Common myeloid progenitor, CD34-positive (primary cell): ENCODE data around the gene CLMP.
A peak's percentile ranks its signal among the peaks of the same experiment; 100 is the strongest.

Experiments used
- CTCF ChIA-PET: fragments of 350-600 bp; sonication (Branson Sonifier 250); formaldehyde crosslinking; loops from one replicate; lab custom pipeline; 2021; ENCODE audit warnings: antibody characterized with exemption; lab: Charles Lee
- POLR2A ChIA-PET: fragments of 350-600 bp; sonication (Branson Sonifier 250); formaldehyde crosslinking; loops from one replicate; lab custom pipeline; 2021; ENCODE audit warnings: antibody characterized with exemption; lab: Charles Lee
- DNase-seq, 3 donors: peaks; one replicate each; pipeline versions ENCODE4 v3.0.0 to v3.0.0-alpha.2; 2013
- H3K27ac ChIP-seq, 2 experiments: 1 replicate in 1 of 2; 2 replicates in 1 of 2; pipeline ENCODE4 v1.7.0; 2013; ENCODE audit warnings: inconsistent platforms in 2 of 2, low read length in 2 of 2, mild to moderate bottlenecking in 2 of 2, low read depth in 1 of 2, moderate library complexity in 1 of 2; ENCODE audit not compliant: severe bottlenecking in 2 of 2, insufficient read depth in 1 of 2, poor library complexity in 1 of 2
- H3K27me3 ChIP-seq, 5 experiments: replicated peaks in 2 of 5; 1 replicate in 3 of 5; 2 replicates in 2 of 5; pipeline versions ENCODE4 v1.6.1 to v1.7.0; 2013; ENCODE audit warnings: low read length in 4 of 5, mild to moderate bottlenecking in 2 of 5, moderate library complexity in 2 of 5, inconsistent platforms in 1 of 5; ENCODE audit not compliant: insufficient read depth in 5 of 5, control insufficient read depth in 4 of 5
- H3K36me3 ChIP-seq, 4 experiments: 1 replicate in 2 of 4; 2 replicates in 2 of 4; pipeline versions ENCODE4 v1.6.1 to v1.7.0; 2013; ENCODE audit warnings: low read length in 3 of 4, control low read depth in 1 of 4, mild to moderate bottlenecking in 1 of 4; ENCODE audit not compliant: control insufficient read depth in 4 of 4, insufficient read depth in 4 of 4
- H3K4me1 ChIP-seq, 4 experiments: 1 replicate in 3 of 4; 2 replicates in 1 of 4; pipeline versions ENCODE4 v1.6.1 to v1.7.1; 2013; ENCODE audit warnings: low read length in 3 of 4, mild to moderate bottlenecking in 3 of 4, control low read depth in 1 of 4, inconsistent platforms in 1 of 4, moderate library complexity in 1 of 4; ENCODE audit not compliant: control insufficient read depth in 4 of 4, insufficient read depth in 4 of 4; ENCODE audit errors: control extremely low read depth in 1 of 4
- H3K4me3 ChIP-seq, 7 experiments: 1 replicate in 4 of 7; 2 replicates in 3 of 7; pipeline versions ENCODE4 v1.5.1 to v1.7.0; 2013; ENCODE audit warnings: mild to moderate bottlenecking in 7 of 7, low read length in 6 of 7, moderate library complexity in 6 of 7, inconsistent platforms in 2 of 7, low read depth in 2 of 7, control low read depth in 1 of 7; ENCODE audit not compliant: insufficient read depth in 4 of 7, control insufficient read depth in 1 of 7; ENCODE audit errors: extremely low read depth in 1 of 7
- H3K9me3 ChIP-seq, 5 experiments: 1 replicate in 4 of 5; 2 replicates in 1 of 5; pipeline versions ENCODE4 v1.6.1 to v1.7.1; 2013; ENCODE audit warnings: low read length in 4 of 5, mild to moderate bottlenecking in 2 of 5, inconsistent platforms in 1 of 5, low read depth in 1 of 5, moderate library complexity in 1 of 5; ENCODE audit not compliant: control insufficient read depth in 4 of 5, insufficient read depth in 2 of 5; ENCODE audit errors: control extremely low read depth in 1 of 5
- WGBS: methylation state at CpG from one replicate; pipeline ENCODE4 v1.1.5; 2013; ENCODE audit not compliant: insufficient coverage; 5-methylcytosine and 5-hydroxymethylcytosine counted together

CLMP gene

DNA sequence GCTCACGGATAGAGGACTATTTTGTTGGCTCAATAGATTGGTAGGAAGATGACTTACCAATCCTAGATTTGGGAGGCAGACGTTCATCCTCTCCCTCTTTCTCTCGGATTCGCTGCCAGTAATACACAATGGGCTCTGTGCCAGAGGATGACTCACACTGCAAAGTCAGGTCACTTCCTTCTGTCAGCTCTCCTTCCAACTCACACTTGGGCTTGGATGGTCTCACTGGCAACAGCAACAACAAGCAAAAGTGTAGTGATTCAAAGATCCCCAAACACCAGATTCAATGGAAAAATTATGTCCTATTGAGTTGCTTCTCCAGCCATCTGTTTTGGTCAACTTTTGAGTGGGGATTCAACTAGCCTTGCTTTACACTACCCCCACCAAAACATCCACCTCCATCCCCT is 111.4 kb downstream of the CLMP start:
- peak; percentile 38 to 83 (median 79) for DNase-seq
- Histone ChIP-seq H3K27me3 (no peaks in the 10 kb centered on the region), H3K36me3 (no peaks in the 10 kb centered on the region), H3K4me3 (no peak overlapping the region), H3K9me3 (no peaks in the 10 kb centered on the region), H3K27ac (peak overlapping the region in 1 of 2 experiments; percentile 49), H3K4me1 (no peaks in the 10 kb centered on the region)
- POLR2A ChIA-PET: no interaction called here
- WGBS: 100% methylated on average over 1 of the region's 4 CpGs
- CTCF ChIA-PET: interaction anchor here (1.3 to 1.6 kb wide), 2 partner anchors 10 to 28 kb away, joined by 4 to 5 read pairs; no protein-coding TSS in a partner anchor

DNA sequence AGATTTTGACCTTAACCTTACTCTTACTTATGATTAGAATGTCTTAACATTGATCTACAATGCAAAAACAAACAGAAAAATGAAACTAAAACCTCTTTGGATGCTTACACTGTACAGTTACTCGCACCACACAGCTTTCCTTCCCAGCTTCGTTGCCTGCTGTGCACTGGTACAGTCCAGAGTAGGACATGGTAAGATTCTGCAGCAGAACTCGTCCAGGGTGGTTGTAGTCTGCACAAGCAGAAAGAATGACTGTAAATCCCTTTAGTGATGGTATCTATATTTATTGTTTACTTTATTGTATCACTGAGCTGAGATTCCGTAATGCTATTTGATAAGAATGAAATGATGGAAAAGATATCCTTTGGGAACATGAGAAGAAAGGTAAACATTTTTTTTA is 112.1 kb downstream of the CLMP start:
- ChIA-PET POLR2A (no interaction called here), CTCF (no interaction called here)
- no peak overlapping the region for H3K27ac ChIP-seq
- H3K36me3 ChIP-seq: no peaks in the 10 kb centered on the region
- H3K9me3 ChIP-seq: no peaks in the 10 kb centered on the region
- H3K27me3 ChIP-seq: no peaks in the 10 kb centered on the region
- H3K4me3 ChIP-seq: no peak overlapping the region
- no peaks in the 10 kb centered on the region for H3K4me1 ChIP-seq
- 100% methylated on average over 2 of the region's 4 CpGs for WGBS
- DNase-seq: no peak

GRCh38 chr11:123080015-123080414 is 115.0 kb downstream of the CLMP start:
- ChIA-PET POLR2A (no interaction called here), CTCF (interaction anchor here (2.7 kb wide), 1 partner anchor 10 kb away, joined by 6 read pairs; no protein-coding TSS in a partner anchor)
- no peak for DNase-seq

DNA sequence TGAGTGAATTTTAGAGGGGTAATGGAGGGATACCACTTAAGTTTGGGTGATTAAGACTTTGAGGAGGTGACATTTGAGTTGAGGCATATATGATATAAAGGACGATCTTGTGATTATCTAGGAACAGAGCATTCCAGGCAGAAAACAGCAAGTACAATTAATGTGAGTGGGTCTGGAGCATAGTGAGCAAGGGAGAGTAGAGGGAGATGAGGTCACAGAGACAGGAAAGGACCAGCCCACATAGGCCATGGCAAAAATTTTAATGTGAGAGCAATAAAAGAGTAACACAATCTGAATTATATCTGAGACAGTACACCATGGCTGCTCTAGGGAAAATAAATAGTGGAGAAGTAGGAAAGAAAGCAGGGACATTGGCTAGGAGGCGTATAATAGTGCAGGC is 118.6 kb downstream of the CLMP start:
- WGBS: 92% methylated on average over 2 of the region's 2 CpGs
- Histone ChIP-seq H3K4me1 (no peaks in the 10 kb centered on the region), H3K4me3 (no peak overlapping the region), H3K36me3 (no peaks in the 10 kb centered on the region), H3K27me3 (no peaks in the 10 kb centered on the region), H3K27ac (no peak overlapping the region), H3K9me3 (no peaks in the 10 kb centered on the region)
- DNase-seq: no peak
- ChIA-PET CTCF (no interaction called here), POLR2A (no interaction called here)

More at GRCh38 chr11:123080015-123080414, 115.0 kb downstream of the CLMP start:
- H3K9me3 ChIP-seq: no peaks in the 10 kb centered on the region
- H3K4me3 ChIP-seq: no peak overlapping the region
- H3K36me3 ChIP-seq: no peaks in the 10 kb centered on the region
- no peak overlapping the region for H3K27ac ChIP-seq
- no peaks in the 10 kb centered on the region for H3K4me1 ChIP-seq
- H3K27me3 ChIP-seq: no peaks in the 10 kb centered on the region
- whole genome bisulfite sequencing: no CpG with 5 or more reads among the region's 1 CpG

- H3K36me3 ChIP-seq: no peaks in the 10 kb centered on the region
- CTCF ChIA-PET: interaction anchor here (1.0 to 1.1 kb wide), 2 partner anchors 10 to 29 kb away, joined by 4 read pairs; no protein-coding TSS in a partner anchor
Measured at GRCh38 chr11:123073343-123074057, 121.5 kb downstream of the CLMP start.

DNA sequence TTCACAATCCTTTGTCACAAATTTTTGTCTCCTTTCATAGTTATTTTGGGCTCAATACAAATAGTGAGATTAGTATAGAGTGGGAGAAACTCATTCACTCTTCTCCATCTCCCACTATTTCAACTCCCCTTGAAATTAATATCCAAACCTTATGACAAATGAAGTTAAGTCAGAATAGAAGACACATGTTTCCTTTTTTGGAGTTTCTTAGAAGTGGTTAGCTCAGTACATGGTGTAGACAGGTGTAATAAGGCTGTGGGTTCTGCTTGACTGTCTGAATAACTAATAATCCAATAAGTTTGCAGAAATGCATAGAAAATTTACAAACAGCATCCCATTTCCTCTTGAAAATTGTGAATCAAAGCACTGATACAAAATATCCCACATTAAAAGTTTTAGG is 122.3 kb downstream of the CLMP start:
- no peaks in the 10 kb centered on the region for H3K9me3 ChIP-seq
- no peaks in the 10 kb centered on the region for H3K36me3 ChIP-seq
- H3K27ac ChIP-seq: no peak overlapping the region
- ChIA-PET POLR2A (no interaction called here), CTCF (interaction anchor here (1.0 to 1.3 kb wide), 3 partner anchors 9 to 39 kb away, joined by 3 to 4 read pairs (median 4); no protein-coding TSS in a partner anchor)
- H3K4me3 ChIP-seq: no peak overlapping the region
- no peaks in the 10 kb centered on the region for H3K27me3 ChIP-seq
- DNase-seq: no peak
- peaks cover 0 to 21% (median 15%) of the 10 kb centered on the region in 4 experiments for H3K4me1 ChIP-seq

More at GRCh38 chr11:123073343-123074057, 121.5 kb downstream of the CLMP start:
- peaks cover 0 to 21% (median 15%) of the 10 kb centered on the region in 4 experiments for H3K4me1 ChIP-seq
- H3K27ac ChIP-seq: no peak overlapping the region
- no peaks in the 10 kb centered on the region for H3K27me3 ChIP-seq
- H3K4me3 ChIP-seq: no peak overlapping the region
- 96% methylated on average over 14 of the region's 14 CpGs for WGBS
- POLR2A ChIA-PET: no interaction called here
- no peaks in the 10 kb centered on the region for H3K9me3 ChIP-seq
- no peak for DNase-seq

DNA sequence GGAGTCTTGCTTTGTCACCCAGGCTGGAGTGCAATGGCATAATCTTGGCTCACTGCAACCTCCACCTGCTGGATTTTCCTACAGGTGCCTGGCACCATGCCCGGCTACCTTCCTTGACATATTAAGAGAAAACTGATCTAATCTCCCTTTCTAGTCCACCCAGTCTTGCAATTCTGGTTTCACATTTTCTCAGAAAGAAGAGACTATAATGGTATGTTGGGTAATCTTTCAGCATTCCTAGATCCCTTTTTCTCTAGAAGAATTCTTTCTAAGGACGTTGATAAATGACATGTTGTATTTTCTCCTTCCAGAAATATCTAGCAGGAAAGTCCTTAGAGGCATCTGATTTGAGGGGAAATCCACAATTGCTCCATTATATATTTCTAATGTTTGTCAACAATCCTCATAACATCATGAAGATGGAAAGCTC is 122.7 kb downstream of the CLMP start:
- no CpG with 5 or more reads among the region's 2 CpGs for WGBS
- no peaks in the 10 kb centered on the region for H3K9me3 ChIP-seq
- H3K27ac ChIP-seq: no peak overlapping the region
- DNase-seq: no peak
- H3K27me3 ChIP-seq: no peaks in the 10 kb centered on the region
- POLR2A ChIA-PET: no interaction called here
- H3K4me3 ChIP-seq: no peak overlapping the region
- H3K4me1 ChIP-seq: peaks cover 0 to 21% (median 15%) of the 10 kb centered on the region in 4 experiments
- CTCF ChIA-PET: interaction anchor here (1.1 to 1.3 kb wide), 2 partner anchors 30 to 40 kb away, joined by 3 to 4 read pairs; no protein-coding TSS in a partner anchor
- no peaks in the 10 kb centered on the region for H3K36me3 ChIP-seq
